ENCODE measurements around the gene NEK1.

NEK1 gene

GRCh38 chr4:169417629-169418282, 194.6 kb downstream of the NEK1 start:
- DNase-seq: no peak

GRCh38 chr4:169416997-169417396, 195.4 kb downstream of the NEK1 start:
- no peak for DNase-seq

- DNase-seq: no peak
These were observed 195.9 kb downstream of the NEK1 start for GRCh38 chr4:169416461-169416860.

- DNase-seq: no peak
These were observed 197.5 kb downstream of the NEK1 start for GRCh38 chr4:169414913-169415312.

- DNase-seq: peak; percentile 6
These were observed 200.3 kb downstream of the NEK1 start for GRCh38 chr4:169412046-169412445.

- peak; percentile 21 for DNase-seq
These were observed 201.3 kb downstream of the NEK1 start for GRCh38 chr4:169410839-169411770.

- no peak for DNase-seq
These were observed 205.1 kb downstream of the NEK1 start for GRCh38 chr4:169407217-169407845.

GRCh38 chr4:169404960-169405359, 207.4 kb downstream of the NEK1 start:
- DNase-seq: no peak

- DNase-seq: no peak
These were observed 211.6 kb downstream of the NEK1 start for GRCh38 chr4:169400832-169401231.

- no peak for DNase-seq
These were observed 212.2 kb downstream of the NEK1 start for GRCh38 chr4:169399976-169400767.

GRCh38 chr4:169398316-169398715, 214.1 kb downstream of the NEK1 start:
- no peak for DNase-seq

GRCh38 chr4:169397762-169398161, 214.6 kb downstream of the NEK1 start:
- peak; percentile 2 for DNase-seq

GRCh38 chr4:169385376-169385775, 227.0 kb downstream of the NEK1 start:
- DNase-seq: no peak

GRCh38 chr4:169384779-169385178, 227.6 kb downstream of the NEK1 start:
- DNase-seq: no peak

- DNase-seq: no peak
These were observed 228.7 kb downstream of the NEK1 start for GRCh38 chr4:169383724-169384123.

- no peak for DNase-seq
These were observed 232.7 kb downstream of the NEK1 start for GRCh38 chr4:169379688-169380087.

GRCh38 chr4:169377367-169377766, 235.0 kb downstream of the NEK1 start:
- DNase-seq: no peak

GRCh38 chr4:169376421-169376820, 236.0 kb downstream of the NEK1 start:
- DNase-seq: no peak

- no peak for DNase-seq
These were observed 239.6 kb downstream of the NEK1 start for GRCh38 chr4:169372791-169373190.

GRCh38 chr4:169369634-169370033, 242.7 kb downstream of the NEK1 start:
- no peak for DNase-seq

GRCh38 chr4:169367826-169368225, 244.6 kb downstream of the NEK1 start:
- DNase-seq: no peak

- no peak for DNase-seq
These were observed 245.6 kb downstream of the NEK1 start for GRCh38 chr4:169366821-169367220.

- DNase-seq: no peak
These were observed 249.8 kb downstream of the NEK1 start for GRCh38 chr4:169362607-169363006.

Measured in NCI-H510A (cell line).